ENCODE results near the gene ZCRB1. TPM values are rescaled to one million over a fixed set of nuclear protein-coding genes. Genes with fewer than 3 reads are reported as not detected.

The ZCRB1 gene
- total RNA-seq, 2 experiments from 2014 or later = 47.8 to 53.8 TPM

Small RNA genes lying within 50 kb of the gene (microRNA-seq; reads per million reads assigned to microRNA genes)
- gene MIR7851 = not detected

Other genes with a start within 250 kb of the ZCRB1 start
- 1 to 10 TPM; 9.0 TPM for gene GXYLT1, start 181.2 kb downstream of the ZCRB1 start, total RNA-seq
- gene YAF2, start 87.8 kb downstream of the ZCRB1 start, total RNA-seq = 10 to 100 TPM; 33.7 to 40.6 TPM
- 10 to 100 TPM; 86.3 to 91.4 TPM for gene PPHLN1, start 73 bp upstream of the ZCRB1 start, total RNA-seq

All from activated naive CD8-positive, alpha-beta T cell treated with anti-CD3 and anti-CD28 coated beads, Interleukin-2, amount 10 ng/mL, durations not matched to agents 7 days and 5 days (primary cell).